Endothelial cell of coronary artery (primary cell): ENCODE measurements around the gene SLC17A2. TPM values are rescaled to one million over a fixed set of nuclear protein-coding genes. Genes with fewer than 3 reads are reported as not detected.

ENCODE experiments used
- total RNA-seq: library from RNA; depleted of rRNA; stranded (reverse); fragments of >200 nt; gene quantifications from 2 replicates; pipeline ENCODE4 v1.2.3, GENCODE V29; 2014

The SLC17A2 gene, protein sequence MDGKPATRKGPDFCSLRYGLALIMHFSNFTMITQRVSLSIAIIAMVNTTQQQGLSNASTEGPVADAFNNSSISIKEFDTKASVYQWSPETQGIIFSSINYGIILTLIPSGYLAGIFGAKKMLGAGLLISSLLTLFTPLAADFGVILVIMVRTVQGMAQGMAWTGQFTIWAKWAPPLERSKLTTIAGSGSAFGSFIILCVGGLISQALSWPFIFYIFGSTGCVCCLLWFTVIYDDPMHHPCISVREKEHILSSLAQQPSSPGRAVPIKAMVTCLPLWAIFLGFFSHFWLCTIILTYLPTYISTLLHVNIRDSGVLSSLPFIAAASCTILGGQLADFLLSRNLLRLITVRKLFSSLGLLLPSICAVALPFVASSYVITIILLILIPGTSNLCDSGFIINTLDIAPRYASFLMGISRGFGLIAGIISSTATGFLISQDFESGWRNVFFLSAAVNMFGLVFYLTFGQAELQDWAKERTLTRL
- not detected in 2 replicates for total RNA-seq

GRCh38 chr6:25930532-25931410 is at the start of gene SLC17A2:
SLC17A2 (minus strand) TSS chr6:25930691; CDS start chr6:25925796, 4,895 bp downstream.

DNA sequence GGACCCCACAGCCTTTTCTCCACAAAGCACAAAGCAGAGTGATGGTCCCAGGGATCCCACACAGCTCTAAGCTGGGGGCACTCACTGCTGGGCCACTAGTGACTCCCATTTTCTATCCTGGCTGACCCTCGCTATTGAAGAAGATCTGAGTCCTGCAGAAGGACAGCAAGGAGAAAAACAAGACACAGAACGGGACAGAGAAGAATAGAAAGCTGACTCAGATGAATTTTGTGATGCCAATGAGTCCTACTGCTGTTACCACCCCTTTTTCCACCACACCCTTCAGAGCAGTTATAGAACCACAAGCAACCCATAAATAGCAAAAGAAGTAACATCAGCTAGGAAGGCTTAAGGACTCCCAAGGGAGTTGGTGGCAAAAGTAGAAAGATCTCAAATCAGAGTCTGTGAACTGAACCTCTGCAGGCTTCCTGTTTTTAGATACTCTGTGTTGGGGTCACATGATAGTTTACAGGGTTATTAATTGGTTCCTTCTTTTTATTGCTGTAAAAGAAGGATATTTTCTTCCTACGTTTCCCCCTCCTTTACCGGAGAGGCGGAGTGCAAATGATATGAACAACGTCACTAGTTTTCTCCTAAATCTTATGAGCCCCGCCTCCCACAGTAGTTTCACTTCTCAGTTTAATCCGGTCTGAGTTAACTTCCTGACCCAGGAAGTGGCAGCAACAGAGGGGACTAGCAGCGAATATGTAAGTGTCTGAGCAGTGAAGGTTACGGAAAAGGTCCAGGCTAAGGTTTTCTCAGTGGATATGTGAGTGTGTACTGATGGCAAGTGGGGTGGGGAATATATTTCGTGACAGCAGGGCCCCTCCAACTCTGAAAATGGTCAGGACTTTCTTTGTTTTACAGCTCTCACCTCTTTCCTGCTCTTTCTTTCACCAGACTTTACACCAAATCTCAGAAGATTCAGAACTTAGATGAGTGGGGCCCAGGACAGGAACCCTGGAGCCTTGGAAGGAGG is 31.9 kb upstream of the SLC17A2 start, which contains the start of gene TRIM38:
TSS of gene TRIM38 (plus strand) at position 654 of the 979 bp plus-strand sequence. CDS start 3,721 bp downstream, outside the sequence.

DNA sequence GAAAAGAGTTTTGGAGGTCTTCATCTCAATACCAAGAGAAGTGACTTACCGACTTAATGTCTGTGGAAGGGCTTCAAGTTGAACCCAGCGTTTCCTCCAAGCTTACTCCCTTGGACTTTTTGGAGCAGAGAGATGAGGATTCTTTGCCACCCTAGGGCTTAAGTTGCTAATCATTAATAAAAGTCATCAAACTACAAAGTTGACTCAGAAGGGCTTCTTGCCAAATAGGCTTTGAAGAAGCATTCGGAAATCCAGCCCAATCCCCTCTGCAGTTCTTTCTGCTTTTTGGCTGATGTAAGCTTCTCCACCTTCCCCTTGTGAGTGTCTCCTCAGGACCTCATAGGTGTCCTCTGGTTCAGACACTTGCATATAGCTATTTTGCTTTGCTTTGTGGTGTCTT is 56.4 kb downstream of the SLC17A2 start, which contains the start of gene SLC17A3:
TSS of gene SLC17A3 (minus strand) at position 126 of the 400 bp plus-strand sequence. CDS start 5,856 bp downstream, outside the sequence.

Other genes starting within 250 kb of the SLC17A2 start
- not detected in 2 replicates for gene SLC17A4, start 175.9 kb downstream of the SLC17A2 start, total RNA-seq
- not detected in 2 replicates for gene SLC17A1, start 98.6 kb downstream of the SLC17A2 start, total RNA-seq
- gene SLC17A3, start 56.4 kb downstream of the SLC17A2 start, total RNA-seq = not detected in 2 replicates
- 7.4 and 9.1 TPM in 2 replicates for gene TRIM38, start 32.1 kb upstream of the SLC17A2 start, total RNA-seq
- 2.4 and 5.3 TPM in 2 replicates for gene HFE, start 156.7 kb upstream of the SLC17A2 start, total RNA-seq